Measurements from ENCODE around the gene MAFB. TPM values are rescaled to one million over a fixed set of nuclear protein-coding genes. Genes with fewer than 3 reads are reported as not detected.

Gene MAFB
- total RNA-seq, 2 experiments from 2014 or later, result 3.3 to 3.7 TPM

DNA sequence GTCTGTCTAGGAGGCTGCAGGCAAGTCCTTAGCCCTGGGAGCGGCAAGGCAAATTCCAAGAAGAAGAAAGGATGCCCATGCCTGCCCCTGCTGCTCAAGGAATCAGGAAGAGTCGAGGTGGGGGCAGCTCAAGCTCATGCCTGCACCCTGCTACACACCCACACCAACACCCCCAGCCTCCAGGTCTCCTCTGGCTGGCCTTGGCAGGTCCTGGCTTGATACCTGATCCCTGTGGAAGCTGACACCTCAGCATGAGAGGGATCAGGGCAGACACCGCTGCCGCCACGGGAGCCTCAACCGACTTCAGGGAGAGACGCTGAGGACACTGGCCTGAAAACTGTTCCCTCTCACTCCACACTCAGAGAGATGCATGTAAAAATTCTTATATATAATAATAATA lies 35.5 kb upstream of the MAFB start:
- no peak for DNase-seq
- H3K4me1 ChIP-seq (ENCODE audit: insufficient read depth, low read length), result no peaks in the 10 kb centered on the region
- H3K27me3 ChIP-seq (ENCODE audit: control insufficient read depth in 1 of 2, insufficient read depth in 2 of 2, low read length in 2 of 2), result no peaks in the 10 kb centered on the region
- no peak overlapping the region for H3K27ac Mint-ChIP-seq
- H3K27me3 Mint-ChIP-seq, result peaks cover 4% of the 10 kb centered on the region
- no peak overlapping the region for H3K27ac ChIP-seq (ENCODE audit: low read depth in 1 of 2, low read length in 2 of 2)
- H3K36me3 ChIP-seq (ENCODE audit: insufficient read depth, low read length), result no peaks in the 10 kb centered on the region
- H3K4me3 Mint-ChIP-seq, result no peak overlapping the region
- H3K36me3 Mint-ChIP-seq (ENCODE audit: low read depth), result no peaks in the 10 kb centered on the region
- no peaks in the 10 kb centered on the region for H3K9me3 ChIP-seq (ENCODE audit: control insufficient read depth in 1 of 2, insufficient read depth in 1 of 2, low read length in 2 of 2)
- no peak overlapping the region for H3K4me3 ChIP-seq (ENCODE audit: low read length)
- POLR2A ChIA-PET, result no interaction called here
- no peaks in the 10 kb centered on the region for H3K4me1 Mint-ChIP-seq (ENCODE audit: low read depth)
- peaks cover 6% of the 10 kb centered on the region for H3K9me3 Mint-ChIP-seq
- CTCF ChIA-PET, result no interaction called here
- TF ChIP-seq, protein P1, sequence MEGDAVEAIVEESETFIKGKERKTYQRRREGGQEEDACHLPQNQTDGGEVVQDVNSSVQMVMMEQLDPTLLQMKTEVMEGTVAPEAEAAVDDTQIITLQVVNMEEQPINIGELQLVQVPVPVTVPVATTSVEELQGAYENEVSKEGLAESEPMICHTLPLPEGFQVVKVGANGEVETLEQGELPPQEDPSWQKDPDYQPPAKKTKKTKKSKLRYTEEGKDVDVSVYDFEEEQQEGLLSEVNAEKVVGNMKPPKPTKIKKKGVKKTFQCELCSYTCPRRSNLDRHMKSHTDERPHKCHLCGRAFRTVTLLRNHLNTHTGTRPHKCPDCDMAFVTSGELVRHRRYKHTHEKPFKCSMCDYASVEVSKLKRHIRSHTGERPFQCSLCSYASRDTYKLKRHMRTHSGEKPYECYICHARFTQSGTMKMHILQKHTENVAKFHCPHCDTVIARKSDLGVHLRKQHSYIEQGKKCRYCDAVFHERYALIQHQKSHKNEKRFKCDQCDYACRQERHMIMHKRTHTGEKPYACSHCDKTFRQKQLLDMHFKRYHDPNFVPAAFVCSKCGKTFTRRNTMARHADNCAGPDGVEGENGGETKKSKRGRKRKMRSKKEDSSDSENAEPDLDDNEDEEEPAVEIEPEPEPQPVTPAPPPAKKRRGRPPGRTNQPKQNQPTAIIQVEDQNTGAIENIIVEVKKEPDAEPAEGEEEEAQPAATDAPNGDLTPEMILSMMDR (IDR thresholded peaks at IDR 0.05), result no peak
- intact Hi-C loops (cut with DNase I, micrococcal nuclease), result no loop called here
- ATAC-seq (ENCODE audit: poor library complexity), result no peak

GRCh38 chr20:40720826-40721225 lies 31.8 kb upstream of the MAFB start:
- intact Hi-C loops (cut with DNase I, micrococcal nuclease), result no loop called here
- H3K9me3 Mint-ChIP-seq, result no peaks in the 10 kb centered on the region
- DNase-seq (no peak), ATAC-seq (ENCODE audit: poor library complexity) (no peak)
- H3K4me3 Mint-ChIP-seq, result no peak overlapping the region
- Histone ChIP-seq H3K4me3 (ENCODE audit: low read length) (no peak overlapping the region), H3K36me3 (ENCODE audit: insufficient read depth, low read length) (no peaks in the 10 kb centered on the region), H3K9me3 (ENCODE audit: control insufficient read depth in 1 of 2, insufficient read depth in 1 of 2, low read length in 2 of 2) (no peaks in the 10 kb centered on the region), H3K4me1 (ENCODE audit: insufficient read depth, low read length) (no peaks in the 10 kb centered on the region), H3K27me3 (ENCODE audit: control insufficient read depth in 1 of 2, insufficient read depth in 2 of 2, low read length in 2 of 2) (peaks cover 0 to 4% of the 10 kb centered on the region in 2 experiments), H3K27ac (ENCODE audit: low read depth in 1 of 2, low read length in 2 of 2) (no peak overlapping the region)
- TF ChIP-seq, protein P1 (IDR thresholded peaks at IDR 0.05), result no peak
- ChIA-PET CTCF (no interaction called here), POLR2A (no interaction called here)
- H3K27me3 Mint-ChIP-seq, result no peaks in the 10 kb centered on the region
- no peaks in the 10 kb centered on the region for H3K4me1 Mint-ChIP-seq (ENCODE audit: low read depth)
- H3K27ac Mint-ChIP-seq, result no peak overlapping the region
- H3K36me3 Mint-ChIP-seq (ENCODE audit: low read depth), result no peaks in the 10 kb centered on the region

DNA sequence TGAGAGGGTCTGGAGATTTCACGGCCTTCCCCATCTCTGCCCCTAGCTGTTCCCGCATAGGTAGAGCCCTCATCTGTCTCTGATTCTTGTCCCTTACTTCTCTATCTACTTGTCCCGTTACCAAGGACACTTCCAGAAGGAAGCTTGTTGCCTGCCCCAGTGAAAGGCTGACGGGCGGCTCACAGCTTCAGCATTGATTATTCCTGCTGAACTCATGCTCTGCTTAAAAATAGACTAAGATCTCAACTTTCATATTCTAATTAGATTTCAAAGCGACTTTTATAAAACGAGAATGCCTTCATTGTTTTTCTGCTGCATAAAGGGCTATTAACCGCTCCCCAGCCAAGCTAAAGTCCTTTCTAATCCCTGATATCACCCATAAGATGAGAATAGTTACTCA lies 31.1 kb upstream of the MAFB start:
- no peak overlapping the region for H3K27ac Mint-ChIP-seq
- ChIA-PET CTCF (no interaction called here), POLR2A (no interaction called here)
- no peak for ATAC-seq (ENCODE audit: poor library complexity)
- no peaks in the 10 kb centered on the region for H3K27me3 Mint-ChIP-seq
- TF ChIP-seq, protein P1 (IDR thresholded peaks at IDR 0.05), result no peak
- no peak for DNase-seq
- Histone ChIP-seq H3K4me3 (ENCODE audit: low read length) (no peak overlapping the region), H3K27ac (ENCODE audit: low read depth in 1 of 2, low read length in 2 of 2) (no peak overlapping the region), H3K4me1 (ENCODE audit: insufficient read depth, low read length) (no peaks in the 10 kb centered on the region), H3K9me3 (ENCODE audit: control insufficient read depth in 1 of 2, insufficient read depth in 1 of 2, low read length in 2 of 2) (no peaks in the 10 kb centered on the region), H3K36me3 (ENCODE audit: insufficient read depth, low read length) (no peaks in the 10 kb centered on the region), H3K27me3 (ENCODE audit: control insufficient read depth in 1 of 2, insufficient read depth in 2 of 2, low read length in 2 of 2) (peaks cover 0 to 4% of the 10 kb centered on the region in 2 experiments)
- H3K4me1 Mint-ChIP-seq (ENCODE audit: low read depth), result no peaks in the 10 kb centered on the region
- no peaks in the 10 kb centered on the region for H3K9me3 Mint-ChIP-seq
- no peak overlapping the region for H3K4me3 Mint-ChIP-seq
- H3K36me3 Mint-ChIP-seq (ENCODE audit: low read depth), result no peaks in the 10 kb centered on the region
- intact Hi-C loops (cut with DNase I, micrococcal nuclease), result no loop called here
